DOHH2 (cell line): Measurements from ENCODE around the gene DHX30.

Source experiments
- H3F3A ChIP-seq: fragments of 200-600 bp; sonication (generic), shearing (Covaris generic); 2 replicates; pipeline ENCODE4 v1.6.0; 2016; ENCODE audit warnings: antibody characterized with exemption, mild to moderate bottlenecking; ENCODE audit not compliant: control insufficient read depth, insufficient read depth
- H3K27ac ChIP-seq: fragments of 200-600 bp; sonication (generic); 2 replicates; pipeline ENCODE4 v1.5.1; 2014; ENCODE audit warnings: low read depth, mild to moderate bottlenecking, low read length, moderate library complexity
- H3K27me3 ChIP-seq: fragments of 200-600 bp; sonication (generic); 2 replicates; pipeline ENCODE4 v1.6.1; 2014; ENCODE audit warnings: mild to moderate bottlenecking, low read length, mixed read lengths; ENCODE audit not compliant: control insufficient read depth
- H3K36me3 ChIP-seq: fragments of 200-600 bp; sonication (generic); 2 replicates; pipeline ENCODE4 v1.6.1; 2014; ENCODE audit warnings: mild to moderate bottlenecking, low read length, moderate library complexity, mixed read lengths; ENCODE audit not compliant: control insufficient read depth
- H3K4me1 ChIP-seq: fragments of 200-600 bp; sonication (generic); 2 replicates; pipeline ENCODE4 v1.6.1; 2014; ENCODE audit warnings: mild to moderate bottlenecking, low read length, mixed read lengths; ENCODE audit not compliant: control insufficient read depth
- H3K4me2 ChIP-seq: fragments of 200-600 bp; sonication (generic); 2 replicates; pipeline ENCODE4 v1.6.0; 2014; ENCODE audit warnings: mild to moderate bottlenecking, low read length, moderate library complexity
- H3K4me3 ChIP-seq: fragments of 200-600 bp; sonication (generic); 2 replicates; pipeline ENCODE4 v1.5.1; 2014; ENCODE audit warnings: mild to moderate bottlenecking, low read length, mixed read lengths
- H3K79me2 ChIP-seq: fragments of 200-600 bp; sonication (generic); 2 replicates; pipeline ENCODE4 v1.6.1; 2014; ENCODE audit warnings: mild to moderate bottlenecking, low read length, mixed read lengths; ENCODE audit not compliant: control insufficient read depth
- H3K9me2 ChIP-seq: fragments of 200-600 bp; sonication (generic); replicated peaks from 2 replicates; pipeline ENCODE4 v1.6.1; 2014; ENCODE audit warnings: mild to moderate bottlenecking, low read length, mixed read lengths; ENCODE audit not compliant: control insufficient read depth
- H3K9me3 ChIP-seq: fragments of 200-600 bp; sonication (generic); 2 replicates; pipeline ENCODE4 v1.6.1; 2014; ENCODE audit warnings: antibody characterized with exemption, low read length, mixed read lengths; ENCODE audit not compliant: control insufficient read depth, insufficient read depth
- H4K20me1 ChIP-seq: fragments of 200-600 bp; sonication (generic); 2 replicates; pipeline ENCODE4 v1.6.0; 2014; ENCODE audit warnings: low read depth, mild to moderate bottlenecking, antibody characterized with exemption, low read length, moderate library complexity; ENCODE audit not compliant: control insufficient read depth, insufficient read depth
- CTCF ChIP-seq: fragments of 200-600 bp; sonication (generic); IDR thresholded peaks from one replicate; pipeline ENCODE4 v1.5.1; 2014; ENCODE audit warnings: antibody characterized with exemption, mild to moderate bottlenecking, low read depth, low read length; ENCODE audit not compliant: poor library complexity, severe bottlenecking
- EZH2phosphoT487 ChIP-seq: fragments of 200-600 bp; sonication (generic); IDR thresholded peaks from 2 replicates; pipeline ENCODE4 v1.6.1; 2017; ENCODE audit warnings: borderline replicate concordance, mild to moderate bottlenecking, antibody characterized with exemption, low read length, moderate library complexity, mixed read lengths

DHX30 gene

GRCh38 chr3:47890126-47890827, 87.3 kb downstream of the DHX30 start:
- Histone ChIP-seq H3K4me1 (no peaks in the 10 kb centered on the region), H3K27me3 (no peaks in the 10 kb centered on the region), H3K79me2 (no peaks in the 10 kb centered on the region), H3K36me3 (peaks cover 5% of the 10 kb centered on the region), H3K4me2 (no peak overlapping the region), H3K9me2 (no peaks in the 10 kb centered on the region), H3F3A (no peaks in the 10 kb centered on the region), H3K27ac (no peak overlapping the region), H3K9me3 (no peaks in the 10 kb centered on the region), H4K20me1 (no peaks in the 10 kb centered on the region), H3K4me3 (no peak overlapping the region)
- TF ChIP-seq EZH2phosphoT487, result no peak
- no peak for TF ChIP-seq CTCF

GRCh38 chr3:47890828-47891612, 88.1 kb downstream of the DHX30 start:
- Histone ChIP-seq H3F3A (no peaks in the 10 kb centered on the region), H3K9me2 (no peaks in the 10 kb centered on the region), H3K4me1 (no peaks in the 10 kb centered on the region), H3K27me3 (no peaks in the 10 kb centered on the region), H3K4me3 (no peak overlapping the region), H3K4me2 (no peak overlapping the region), H4K20me1 (no peaks in the 10 kb centered on the region), H3K9me3 (no peaks in the 10 kb centered on the region), H3K79me2 (no peaks in the 10 kb centered on the region), H3K27ac (no peak overlapping the region), H3K36me3 (peaks cover 5% of the 10 kb centered on the region)
- TF ChIP-seq EZH2phosphoT487, result no peak
- TF ChIP-seq CTCF, result no peak

GRCh38 chr3:47891613-47892005, 88.7 kb downstream of the DHX30 start:
- Histone ChIP-seq H3K4me1 (no peaks in the 10 kb centered on the region), H3K4me2 (no peak overlapping the region), H3K27ac (no peak overlapping the region), H3K9me2 (no peaks in the 10 kb centered on the region), H3K9me3 (no peaks in the 10 kb centered on the region), H3K36me3 (peaks cover 5% of the 10 kb centered on the region), H4K20me1 (no peaks in the 10 kb centered on the region), H3K4me3 (no peak overlapping the region), H3F3A (no peaks in the 10 kb centered on the region), H3K27me3 (no peaks in the 10 kb centered on the region), H3K79me2 (no peaks in the 10 kb centered on the region)
- TF ChIP-seq CTCF, result no peak
- no peak for TF ChIP-seq EZH2phosphoT487
